Measurements from ENCODE around the gene DNM3. TPM values are rescaled to one million over a fixed set of nuclear protein-coding genes. Genes with fewer than 3 reads are reported as not detected.

The DNM3 gene
- total RNA-seq, 4 donors from 2014 or later: 2.7 to 3.3 TPM; not detected in 2

- in situ Hi-C loops (cut with MboI; ENCODE audit: low pct_ligation_motif_present in 1 of 4, low pct_unique_long_range_greater_than_20kb in 1 of 4, low sequenced_read_pairs in 3 of 4): loop anchor here (5.0 to 25.0 kb wide), 3 partner anchors 172 to 602 kb away; partner anchors contain the start of gene C1orf105 (in 2 of the 4)
Measured at GRCh38 chr1:171809834-171810233, 31.5 kb upstream of the DNM3 start.

GRCh38 chr1:171811672-171812071, 29.6 kb upstream of the DNM3 start:
- Histone ChIP-seq H3K36me3 (no peaks in the 10 kb centered on the region), H3K27ac (no peak overlapping the region), H3K9me3 (no peaks in the 10 kb centered on the region), H3K27me3 (no peaks in the 10 kb centered on the region), H3K4me3 (no peak overlapping the region), H3K4me1 (no peaks in the 10 kb centered on the region)
- DNase-seq: no peak
- intact Hi-C loops (cut with DNase I; ENCODE audit: low total_unique reads): no loop called here
- in situ Hi-C loops (cut with MboI; ENCODE audit: low pct_ligation_motif_present in 1 of 4, low pct_unique_long_range_greater_than_20kb in 1 of 4, low sequenced_read_pairs in 3 of 4): loop anchor here in 2 of 4 donors (25.0 kb wide), 1 partner anchor 601 kb away; the partner anchor contains the start of gene C1orf105 (in 2 of the 2)
- no peak for TF ChIP-seq CTCF (IDR thresholded peaks at IDR 0.05)
- no peak for TF ChIP-seq EP300 (IDR thresholded peaks at IDR 0.05; ENCODE audit: low read depth)
- TF ChIP-seq POLR2A (IDR thresholded peaks at IDR 0.05): no peak
- no peak for TF ChIP-seq POLR2AphosphoS5 (IDR thresholded peaks at IDR 0.05)

More at GRCh38 chr1:171809834-171810233, 31.5 kb upstream of the DNM3 start:
- intact Hi-C loops (cut with DNase I; ENCODE audit: low total_unique reads): loop anchor here (5.0 kb wide), 1 partner anchor 1533 kb away; no protein-coding TSS in a partner anchor
- Histone ChIP-seq H3K36me3 (no peaks in the 10 kb centered on the region), H3K4me3 (no peak overlapping the region), H3K27me3 (no peaks in the 10 kb centered on the region), H3K27ac (no peak overlapping the region), H3K4me1 (no peaks in the 10 kb centered on the region), H3K9me3 (no peaks in the 10 kb centered on the region)
- TF ChIP-seq EP300 (IDR thresholded peaks at IDR 0.05; ENCODE audit: low read depth) (no peak), CTCF (IDR thresholded peaks at IDR 0.05) (no peak), POLR2AphosphoS5 (IDR thresholded peaks at IDR 0.05) (no peak), POLR2A (IDR thresholded peaks at IDR 0.05) (no peak)
- 81 to 90% methylated on average over 2 of the region's 2 CpGs for WGBS, 2 donors (ENCODE audit: low coverage in 1 of 2)
- no peak for DNase-seq

GRCh38 chr1:171814692-171815091, 26.6 kb upstream of the DNM3 start:
- in situ Hi-C loops (cut with MboI; ENCODE audit: low pct_ligation_motif_present in 1 of 4, low pct_unique_long_range_greater_than_20kb in 1 of 4, low sequenced_read_pairs in 3 of 4): loop anchor here in 2 of 4 donors (25.0 kb wide), 1 partner anchor 598 kb away; the partner anchor contains the start of gene C1orf105 (in 2 of the 2)

GRCh38 chr1:171816300-171816901, 24.9 kb upstream of the DNM3 start:
- 88 to 89% methylated on average over 3 of the region's 3 CpGs for WGBS, 2 donors (ENCODE audit: low coverage in 1 of 2)
- Histone ChIP-seq H3K27me3 (no peaks in the 10 kb centered on the region), H3K27ac (no peak overlapping the region), H3K9me3 (no peaks in the 10 kb centered on the region), H3K4me1 (no peaks in the 10 kb centered on the region), H3K4me3 (no peak overlapping the region), H3K36me3 (no peaks in the 10 kb centered on the region)
- intact Hi-C loops (cut with DNase I; ENCODE audit: low total_unique reads): no loop called here
- TF ChIP-seq EP300 (IDR thresholded peaks at IDR 0.05; ENCODE audit: low read depth) (no peak), POLR2A (IDR thresholded peaks at IDR 0.05) (no peak), CTCF (IDR thresholded peaks at IDR 0.05) (no peak), POLR2AphosphoS5 (IDR thresholded peaks at IDR 0.05) (no peak)
- no peak for DNase-seq
- in situ Hi-C loops (cut with MboI; ENCODE audit: low pct_ligation_motif_present in 1 of 4, low pct_unique_long_range_greater_than_20kb in 1 of 4, low sequenced_read_pairs in 3 of 4): loop anchor here in 2 of 4 donors (25.0 kb wide), 1 partner anchor 596 kb away; the partner anchor contains the start of gene C1orf105 (in 2 of the 2)

More at GRCh38 chr1:171814692-171815091, 26.6 kb upstream of the DNM3 start:
- DNase-seq: no peak
- Histone ChIP-seq H3K4me1 (no peaks in the 10 kb centered on the region), H3K4me3 (no peak overlapping the region), H3K27ac (no peak overlapping the region), H3K36me3 (no peaks in the 10 kb centered on the region), H3K27me3 (no peaks in the 10 kb centered on the region), H3K9me3 (no peaks in the 10 kb centered on the region)
- intact Hi-C loops (cut with DNase I; ENCODE audit: low total_unique reads): no loop called here
- TF ChIP-seq POLR2AphosphoS5 (IDR thresholded peaks at IDR 0.05): no peak
- TF ChIP-seq EP300 (IDR thresholded peaks at IDR 0.05; ENCODE audit: low read depth): no peak
- TF ChIP-seq POLR2A (IDR thresholded peaks at IDR 0.05): no peak
- TF ChIP-seq CTCF (IDR thresholded peaks at IDR 0.05): no peak
- 50 to 68% methylated on average over 1 to 2 of the region's 2 CpGs for WGBS, 2 donors (ENCODE audit: low coverage in 1 of 2)
